HepG2 (cell line): ENCODE measurements around the gene NOB1. TPM values are rescaled to one million over a fixed set of nuclear protein-coding genes. Genes with fewer than 3 reads are reported as not detected.

Source experiments
- ADNP ChIP-seq: sonication (generic); formaldehyde crosslinking; IDR thresholded peaks from 2 replicates; pipeline ENCODE4 v1.4.0; 2020; ENCODE audit warnings: missing genetic modification reagents
- ARNT ChIP-seq: fragments of 450-650 bp; IDR thresholded peaks from 2 replicates; pipeline ENCODE4 v1.6.1; 2017
- ARNTL ChIP-seq: sonication (generic); formaldehyde crosslinking; IDR thresholded peaks from 2 replicates; pipeline ENCODE4 v1.4.0; 2020; ENCODE audit warnings: mild to moderate bottlenecking, missing genetic modification reagents
- ATAD3A ChIP-seq: sonication (generic); formaldehyde crosslinking; IDR thresholded peaks from 2 replicates; pipeline ENCODE4 v1.4.0; 2020; ENCODE audit warnings: missing genetic modification reagents
- BRCA1 ChIP-seq: sonication (generic); formaldehyde crosslinking; IDR thresholded peaks from 2 replicates; pipeline ENCODE4 v1.4.0; 2020; ENCODE audit warnings: missing genetic modification reagents
- DMAP1 ChIP-seq: IDR thresholded peaks from 2 replicates; pipeline ENCODE4 v1.6.1; 2016
- EED ChIP-seq: sonication (generic); formaldehyde crosslinking; IDR thresholded peaks from 2 replicates; pipeline ENCODE4 v1.5.0; 2020; ENCODE audit warnings: mild to moderate bottlenecking, missing genetic modification reagents
- FOXA1 ChIP-seq, 2 experiments: fragments of 450-650 bp in 1 of 2; sonication (generic) in 1 of 2; formaldehyde crosslinking in 1 of 2; IDR thresholded peaks; 2 replicates each; pipeline versions ENCODE4 v1.4.0 to v1.6.1; 2016 to 2020; ENCODE audit warnings: missing genetic modification reagents in 1 of 2
- HDAC6 ChIP-seq: fragments of 200-600 bp; sonication (generic); IDR thresholded peaks from 2 replicates; pipeline ENCODE4 v1.7.0; 2017; ENCODE audit warnings: mild to moderate bottlenecking, antibody characterized with exemption, low read length, low read depth
- HNF4G ChIP-seq, 2 experiments: sonication (generic) in 1 of 2; formaldehyde crosslinking in 1 of 2; IDR thresholded peaks; 2 replicates each; pipeline versions ENCODE4 v1.4.0 to v1.6.1; 2011 to 2020; ENCODE audit warnings: borderline replicate concordance in 2 of 2, low read depth in 2 of 2, mild to moderate bottlenecking in 2 of 2, low read length in 1 of 2, missing genetic modification reagents in 1 of 2, moderate library complexity in 1 of 2
- JUND ChIP-seq: sonication (generic); formaldehyde crosslinking; IDR thresholded peaks from 2 replicates; pipeline ENCODE4 v1.8.0; 2022; ENCODE audit warnings: mild to moderate bottlenecking, missing genetic modification reagents
- KAT2B ChIP-seq: fragments of 150-350 bp; IDR thresholded peaks from 2 replicates; pipeline ENCODE4 v1.6.1; 2014; ENCODE audit warnings: low read depth, low read length, borderline replicate concordance
- KDM1A ChIP-seq: IDR thresholded peaks from 2 replicates; pipeline ENCODE4 v1.6.1; 2016; ENCODE audit warnings: missing compliant biosample characterization
- KLF15 ChIP-seq: sonication (generic); formaldehyde crosslinking; IDR thresholded peaks from 2 replicates; pipeline ENCODE4 v1.8.1; 2023; ENCODE audit warnings: borderline replicate concordance, mild to moderate bottlenecking, inconsistent platforms, missing genetic modification reagents, mixed read lengths
- MEIS2 ChIP-seq: sonication (generic); formaldehyde crosslinking; IDR thresholded peaks from 2 replicates; pipeline ENCODE4 v1.9.0; 2021; ENCODE audit warnings: mild to moderate bottlenecking, missing genetic modification reagents
- NFE2L2 ChIP-seq: fragments of 150-350 bp; IDR thresholded peaks from 2 replicates; pipeline ENCODE4 v1.6.1; 2014; ENCODE audit warnings: low read length
- PHF20 ChIP-seq: sonication (generic); formaldehyde crosslinking; IDR thresholded peaks from 2 replicates; pipeline ENCODE4 v1.5.0; 2020; ENCODE audit warnings: mild to moderate bottlenecking, missing genetic modification reagents
- SAP130 ChIP-seq: IDR thresholded peaks from 2 replicates; pipeline ENCODE4 v1.6.1; 2016; ENCODE audit warnings: low read depth
- ZBTB20 ChIP-seq: sonication (generic); formaldehyde crosslinking; IDR thresholded peaks from 2 replicates; pipeline ENCODE4 v1.8.1; 2023; ENCODE audit warnings: missing genetic modification reagents, low read depth, mild to moderate bottlenecking, borderline replicate concordance
- ZFP62 ChIP-seq: sonication (generic); formaldehyde crosslinking; IDR thresholded peaks from 2 replicates; pipeline ENCODE4 v1.4.0; 2020; ENCODE audit warnings: missing genetic modification reagents
- ZFX ChIP-seq: sonication (generic); formaldehyde crosslinking; IDR thresholded peaks from 2 replicates; pipeline ENCODE4 v1.4.0; 2020; ENCODE audit warnings: mild to moderate bottlenecking, low read depth, missing genetic modification reagents, moderate library complexity
- ZNF224 ChIP-seq: sonication (generic); formaldehyde crosslinking; IDR thresholded peaks from 2 replicates; pipeline ENCODE4 v1.5.0; 2020; ENCODE audit warnings: mild to moderate bottlenecking, missing genetic modification reagents
- ZNF326 ChIP-seq: sonication (generic); formaldehyde crosslinking; IDR thresholded peaks from 2 replicates; pipeline ENCODE4 v1.4.0; 2020; ENCODE audit warnings: missing genetic modification reagents, borderline replicate concordance
- ZNF343 ChIP-seq: sonication (generic); formaldehyde crosslinking; IDR thresholded peaks from 2 replicates; pipeline ENCODE4 v1.4.0; 2020; ENCODE audit warnings: mild to moderate bottlenecking, missing genetic modification reagents
- ZNF670 ChIP-seq: sonication (generic); formaldehyde crosslinking; IDR thresholded peaks from 2 replicates; pipeline ENCODE4 v1.8.0; 2022; ENCODE audit warnings: mild to moderate bottlenecking, missing genetic modification reagents, borderline replicate concordance
- polyA plus RNA-seq, 8 experiments: library from polyadenylated mRNA; depleted of rRNA in 3 of 8; stranded (reverse) in 7 of 8; unstranded in 1 of 8; fragments of >200 nt; fragmentation: Illumina TruSeq in 4 of 8; extraction: Trizol in 4 of 8; gene quantifications; 2 replicates each; pipeline versions ENCODE4 v1.2.1 to v1.2.3, GENCODE V29; 2011 to 2016; ENCODE audit warnings: low read depth in 4 of 8, missing spikeins in 1 of 8, mixed read lengths in 1 of 8; ENCODE audit not compliant: insufficient read depth in 1 of 8
- total RNA-seq, 5 experiments: library from RNA; depleted of rRNA; stranded (reverse); fragments of >200 nt; fragmentation: Illumina TruSeq; extraction: Trizol; gene quantifications; 2 replicates each; pipeline ENCODE4 v1.2.3, GENCODE V29; 2016; ENCODE audit warnings: low read depth in 1 of 5
- TF ChIP-seq, protein P1 (sequence below): fragments of 450-650 bp; IDR thresholded peaks from 2 replicates; pipeline ENCODE4 v1.6.1; 2016
- TF ChIP-seq, protein P2 (sequence below), 2 experiments: sonication (generic) in 1 of 2; formaldehyde crosslinking in 1 of 2; IDR thresholded peaks; 2 replicates each; pipeline versions ENCODE4 v1.5.1 to v1.6.1; 2011 to 2020; ENCODE audit warnings: borderline replicate concordance in 1 of 2, low read depth in 1 of 2, low read length in 1 of 2, mild to moderate bottlenecking in 1 of 2, missing genetic modification reagents in 1 of 2, moderate library complexity in 1 of 2
- TF ChIP-seq, protein P3 (sequence below): IDR thresholded peaks from 2 replicates; pipeline ENCODE4 v1.6.1; 2016; ENCODE audit warnings: missing genetic modification reagents, missing compliant biosample characterization

The NOB1 gene
- total and polyA plus RNA-seq, 2 of the 13 experiments (the other 11 are each of a cell fraction or from before 2014, with no cell fraction given): 47.1 to 162 TPM

DNA sequence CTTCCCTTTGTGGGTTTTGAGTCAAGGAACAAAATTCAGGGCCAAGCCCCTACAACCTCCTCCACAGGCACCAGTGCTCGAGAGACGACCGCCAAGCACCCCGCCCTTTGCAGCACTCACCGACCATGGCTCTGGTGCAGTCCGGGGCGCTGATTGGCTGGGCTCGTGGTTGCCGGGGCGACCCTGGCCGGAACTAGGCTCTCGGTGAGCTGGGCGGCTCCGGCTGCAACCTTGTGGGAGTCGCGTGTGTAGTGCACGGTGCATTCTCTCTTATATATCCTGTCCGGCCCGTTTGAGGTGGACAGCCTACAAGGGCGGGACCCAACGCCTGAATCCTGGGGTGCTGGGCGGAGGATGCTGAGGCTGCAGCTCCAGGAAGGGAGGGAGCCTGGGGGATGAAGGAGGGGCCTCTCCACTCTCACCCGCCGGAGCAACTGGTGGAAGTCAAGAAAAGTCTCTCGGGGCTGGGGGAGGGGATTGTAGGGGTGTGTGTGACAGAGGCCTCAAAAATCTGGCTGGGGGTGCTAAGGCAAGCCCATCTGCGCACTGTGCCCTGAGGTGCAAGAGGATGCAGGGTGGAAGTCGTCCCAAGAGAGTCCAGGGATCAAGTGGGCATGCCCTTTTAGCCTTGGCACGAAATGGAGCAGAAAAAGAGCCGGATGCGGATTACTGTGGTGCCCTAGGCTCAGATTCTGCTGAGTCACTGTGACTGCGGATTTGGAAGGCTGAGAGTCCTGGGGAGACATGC is 28.2 kb downstream of the NOB1 start, which contains the start of gene NQO1 (continued):
- TF ChIP-seq MEIS2 (CRISPR knock-in tag) (no peak; the same call in 1 of the 2 replicates), PHF20 (CRISPR knock-in tag) (peak; percentile 62; the same call in 1 of the 2 replicates), KAT2B (no peak), JUND (CRISPR knock-in tag) (no peak), BRCA1 (CRISPR knock-in tag) (no peak), ZBTB20 (CRISPR knock-in tag) (peak; percentile 76; the same call in 1 of the 2 replicates), SAP130 (CRISPR knock-in tag) (peak; percentile 87), ZFX (CRISPR knock-in tag) (peak; percentile 75), HNF4G (IDR thresholded peaks at IDR 0.05; ENCODE audit: borderline replicate concordance, low read depth, low read length) (no peak; the same call in 1 of the 2 replicates), HNF4G (CRISPR knock-in tag; IDR thresholded peaks at IDR 0.05; ENCODE audit: borderline replicate concordance, low read depth) (no peak), ZNF670 (CRISPR knock-in tag) (peak; percentile 79), EED (no peak), FOXA1 (IDR thresholded peaks at IDR 0.05) (no peak), FOXA1 (CRISPR knock-in tag; IDR thresholded peaks at IDR 0.05) (peak; percentile 7; the same call in 1 of the 2 replicates), ZNF343 (CRISPR knock-in tag) (no peak), NFE2L2 (peak; percentile 100), ARNTL (CRISPR knock-in tag) (no peak; the same call in 1 of the 2 replicates), ZFP62 (CRISPR knock-in tag) (no peak), KLF15 (CRISPR knock-in tag) (no peak), HDAC6 (no peak), ARNT (no peak), ADNP (CRISPR knock-in tag) (no peak), ZNF224 (0 out of 2 replicates have a peak, but pooled peaks have one; percentile 28), ZNF326 (CRISPR knock-in tag) (no peak), DMAP1 (CRISPR knock-in tag) (peak; percentile 66; the same call in 1 of the 2 replicates), ATAD3A (CRISPR knock-in tag) (no peak), KDM1A (CRISPR knock-in tag) (0 out of 2 replicates have a peak, but pooled peaks have one; percentile 38)
- TF ChIP-seq, protein P1, sequence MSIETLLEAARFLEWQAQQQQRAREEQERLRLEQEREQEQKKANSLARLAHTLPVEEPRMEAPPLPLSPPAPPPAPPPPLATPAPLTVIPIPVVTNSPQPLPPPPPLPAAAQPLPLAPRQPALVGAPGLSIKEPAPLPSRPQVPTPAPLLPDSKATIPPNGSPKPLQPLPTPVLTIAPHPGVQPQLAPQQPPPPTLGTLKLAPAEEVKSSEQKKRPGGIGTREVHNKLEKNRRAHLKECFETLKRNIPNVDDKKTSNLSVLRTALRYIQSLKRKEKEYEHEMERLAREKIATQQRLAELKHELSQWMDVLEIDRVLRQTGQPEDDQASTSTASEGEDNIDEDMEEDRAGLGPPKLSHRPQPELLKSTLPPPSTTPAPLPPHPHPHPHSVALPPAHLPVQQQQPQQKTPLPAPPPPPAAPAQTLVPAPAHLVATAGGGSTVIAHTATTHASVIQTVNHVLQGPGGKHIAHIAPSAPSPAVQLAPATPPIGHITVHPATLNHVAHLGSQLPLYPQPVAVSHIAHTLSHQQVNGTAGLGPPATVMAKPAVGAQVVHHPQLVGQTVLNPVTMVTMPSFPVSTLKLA: peak; percentile 57
- TF ChIP-seq, protein P2, sequence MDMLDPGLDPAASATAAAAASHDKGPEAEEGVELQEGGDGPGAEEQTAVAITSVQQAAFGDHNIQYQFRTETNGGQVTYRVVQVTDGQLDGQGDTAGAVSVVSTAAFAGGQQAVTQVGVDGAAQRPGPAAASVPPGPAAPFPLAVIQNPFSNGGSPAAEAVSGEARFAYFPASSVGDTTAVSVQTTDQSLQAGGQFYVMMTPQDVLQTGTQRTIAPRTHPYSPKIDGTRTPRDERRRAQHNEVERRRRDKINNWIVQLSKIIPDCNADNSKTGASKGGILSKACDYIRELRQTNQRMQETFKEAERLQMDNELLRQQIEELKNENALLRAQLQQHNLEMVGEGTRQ (IDR thresholded peaks at IDR 0.05; ENCODE audit: low read depth, low read length): no peak
- TF ChIP-seq, protein P2 (CRISPR knock-in tag; IDR thresholded peaks at IDR 0.05; ENCODE audit: borderline replicate concordance): no peak
- TF ChIP-seq, protein P3, sequence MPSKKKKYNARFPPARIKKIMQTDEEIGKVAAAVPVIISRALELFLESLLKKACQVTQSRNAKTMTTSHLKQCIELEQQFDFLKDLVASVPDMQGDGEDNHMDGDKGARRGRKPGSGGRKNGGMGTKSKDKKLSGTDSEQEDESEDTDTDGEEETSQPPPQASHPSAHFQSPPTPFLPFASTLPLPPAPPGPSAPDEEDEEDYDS (CRISPR knock-in tag): peak; percentile 98
